Measurements from ENCODE around the gene GRAPL. TPM values are rescaled to one million over a fixed set of nuclear protein-coding genes. Genes with fewer than 3 reads are reported as not detected.
"Not testable (repeated sequence)": the region's sequence is repeated elsewhere in the genome, so short reads cannot be mapped to it uniquely, and the experiment has no call there.

The GRAPL gene
- 0.04 TPM for polyA plus RNA-seq (2013, experiment 1 of 2)
- polyA plus RNA-seq (2013, experiment 2 of 2), result 0.07 TPM

DNA sequence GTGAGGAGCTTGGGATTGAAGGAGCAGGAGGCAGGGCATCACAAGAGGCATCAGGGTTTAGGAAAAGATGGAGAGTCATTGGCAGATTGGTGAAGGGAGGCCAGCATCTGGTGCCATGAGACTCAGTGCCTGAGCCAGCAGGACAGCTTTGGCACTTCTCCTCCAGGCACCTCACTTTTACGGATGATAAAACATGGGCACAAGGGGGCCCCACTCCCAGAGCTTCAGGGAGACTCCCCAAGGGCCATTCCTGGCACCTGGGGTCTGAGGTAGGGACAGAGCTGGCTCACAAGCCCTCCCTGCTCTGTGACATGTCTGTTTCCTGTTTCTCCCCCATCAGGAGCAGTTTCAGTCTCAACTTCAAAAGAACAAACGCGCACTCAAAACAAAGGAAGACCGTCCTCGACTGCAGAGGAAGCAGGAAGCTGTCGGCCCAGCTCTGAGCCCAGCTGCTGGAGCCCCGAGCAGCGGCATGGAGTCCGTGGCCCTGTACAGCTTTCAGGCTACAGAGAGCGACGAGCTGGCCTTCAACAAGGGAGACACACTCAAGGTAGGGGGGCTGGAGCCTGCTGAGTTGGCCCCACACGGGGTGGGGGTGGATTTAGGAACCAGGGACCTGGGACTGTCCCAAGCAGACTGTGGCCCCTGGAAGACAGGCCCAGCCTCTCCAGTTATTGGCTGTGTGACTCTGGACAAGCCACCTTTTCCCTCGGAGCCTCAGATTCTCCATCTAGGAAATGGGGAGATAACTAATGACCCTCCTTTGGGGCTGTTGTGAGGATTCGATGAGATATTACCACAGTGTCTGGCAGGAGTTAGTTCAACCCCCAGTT lies at the start of gene GRAPL:
TSS of gene GRAPL (plus strand) at position 442 of the 833 bp plus-strand sequence. CDS start at position 473, 31 bp downstream.
- H2BK5ac ChIP-seq (ENCODE audit: low read depth, low read length, poor library complexity, severe bottlenecking); H2AFZ ChIP-seq (ENCODE audit: low read depth, low read length); H3K18ac ChIP-seq (ENCODE audit: low read depth in 1 of 2, low read length in 2 of 2); H2BK15ac ChIP-seq (ENCODE audit: low read depth, poor library complexity, severe bottlenecking); H3K36me3 ChIP-seq (ENCODE audit: control insufficient read depth in 1 of 2, insufficient read depth in 2 of 2, low read depth in 1 of 2, low read length in 2 of 2); H3K27ac ChIP-seq (ENCODE audit: low read length, poor library complexity, severe bottlenecking); H4K8ac ChIP-seq (ENCODE audit: low read length); H3K23ac ChIP-seq (ENCODE audit: low read length in 2 of 2); H3K79me1 ChIP-seq (replicated peaks; ENCODE audit: low read length, poor library complexity, severe bottlenecking); H3K4me1 ChIP-seq (ENCODE audit: control insufficient read depth, insufficient read depth, low read depth, low read length); DNase-seq; H3K27me3 ChIP-seq (ENCODE audit: control insufficient read depth in 1 of 2, insufficient read depth in 1 of 2, low read length in 2 of 2); H3K9ac ChIP-seq (ENCODE audit: low read length); H3K14ac ChIP-seq (ENCODE audit: low read length in 2 of 2); H2BK120ac ChIP-seq (ENCODE audit: low read depth, low read length); H3K4me2 ChIP-seq (ENCODE audit: low read length, poor library complexity, severe bottlenecking); H3K4me3 ChIP-seq (ENCODE audit: insufficient read depth in 1 of 2, low read depth in 1 of 2, low read length in 2 of 2); H3K9me3 ChIP-seq (ENCODE audit: control insufficient read depth, low read length); H3K4ac ChIP-seq (ENCODE audit: low read depth in 1 of 2, low read length in 2 of 2); H2AK5ac ChIP-seq (ENCODE audit: low read length, severe bottlenecking); H4K91ac ChIP-seq (ENCODE audit: low read length); H2BK12ac ChIP-seq (ENCODE audit: low read length in 2 of 2): not testable (repeated sequence)
- WGBS, result no CpG with 5 or more reads among the region's 14 CpGs

DNA sequence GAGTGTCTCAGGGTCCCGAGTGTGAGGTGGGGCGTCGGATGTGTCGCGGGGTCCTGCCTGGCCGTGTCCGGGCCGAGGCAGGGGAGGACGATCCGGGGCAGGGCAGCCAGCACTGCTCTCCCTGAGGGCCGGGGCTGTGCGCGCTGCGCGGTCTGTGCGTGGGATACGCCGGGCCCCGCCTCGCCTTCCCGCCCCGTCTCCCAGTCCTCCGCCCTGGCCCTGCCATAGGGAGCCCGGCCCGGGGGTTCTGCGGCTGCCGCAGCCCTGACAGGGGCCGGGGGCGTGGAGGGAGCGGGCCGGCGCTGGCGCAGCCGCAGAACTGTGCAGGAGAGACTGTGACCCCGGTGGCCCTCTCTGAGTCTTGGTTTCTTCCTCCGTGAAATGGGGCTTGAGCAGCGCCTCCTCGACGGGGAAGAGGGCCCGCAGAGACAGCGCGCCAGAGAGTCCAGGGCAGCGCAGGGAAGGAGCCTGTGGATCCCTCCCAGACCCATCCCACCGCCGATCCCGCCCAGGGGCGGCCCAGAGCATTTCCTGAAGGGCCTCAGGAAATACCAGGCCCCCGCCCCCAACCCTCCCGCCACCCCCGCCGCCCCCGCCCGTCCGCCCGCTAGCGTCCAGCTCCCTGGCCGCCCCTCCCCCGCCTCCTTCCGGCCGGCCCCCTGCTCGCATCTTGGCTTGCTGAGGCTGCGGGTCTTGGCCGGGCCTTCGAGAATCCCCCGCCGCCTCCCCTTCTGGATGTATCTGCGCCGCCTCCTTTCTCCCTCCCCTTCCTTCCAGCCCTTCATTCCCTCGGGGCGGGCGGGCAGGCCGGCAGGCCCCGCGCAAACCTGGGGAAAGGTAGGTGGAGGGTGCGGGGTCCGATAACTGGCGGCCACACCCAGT lies 38.3 kb upstream of the GRAPL start:
- no CpG with 5 or more reads among the region's 77 CpGs for WGBS
- not testable (repeated sequence) for H3K4ac ChIP-seq (ENCODE audit: low read depth in 1 of 2, low read length in 2 of 2); H3K27me3 ChIP-seq (ENCODE audit: control insufficient read depth in 1 of 2, insufficient read depth in 1 of 2, low read length in 2 of 2); H2AK5ac ChIP-seq (ENCODE audit: low read length, severe bottlenecking); H4K91ac ChIP-seq (ENCODE audit: low read length); H3K27ac ChIP-seq (ENCODE audit: low read length, poor library complexity, severe bottlenecking); H3K9me3 ChIP-seq (ENCODE audit: control insufficient read depth, low read length); H2BK120ac ChIP-seq (ENCODE audit: low read depth, low read length); H3K4me2 ChIP-seq (ENCODE audit: low read length, poor library complexity, severe bottlenecking); DNase-seq; H2BK5ac ChIP-seq (ENCODE audit: low read depth, low read length, poor library complexity, severe bottlenecking); H3K9ac ChIP-seq (ENCODE audit: low read length); H3K4me1 ChIP-seq (ENCODE audit: control insufficient read depth, insufficient read depth, low read depth, low read length); H3K4me3 ChIP-seq (ENCODE audit: insufficient read depth in 1 of 2, low read depth in 1 of 2, low read length in 2 of 2); H3K79me1 ChIP-seq (replicated peaks; ENCODE audit: low read length, poor library complexity, severe bottlenecking); H3K18ac ChIP-seq (ENCODE audit: low read depth in 1 of 2, low read length in 2 of 2); H2AFZ ChIP-seq (ENCODE audit: low read depth, low read length); H3K14ac ChIP-seq (ENCODE audit: low read length in 2 of 2); H2BK12ac ChIP-seq (ENCODE audit: low read length in 2 of 2); H3K23ac ChIP-seq (ENCODE audit: low read length in 2 of 2); H2BK15ac ChIP-seq (ENCODE audit: low read depth, poor library complexity, severe bottlenecking); H3K36me3 ChIP-seq (ENCODE audit: control insufficient read depth in 1 of 2, insufficient read depth in 2 of 2, low read depth in 1 of 2, low read length in 2 of 2); H4K8ac ChIP-seq (ENCODE audit: low read length)

DNA sequence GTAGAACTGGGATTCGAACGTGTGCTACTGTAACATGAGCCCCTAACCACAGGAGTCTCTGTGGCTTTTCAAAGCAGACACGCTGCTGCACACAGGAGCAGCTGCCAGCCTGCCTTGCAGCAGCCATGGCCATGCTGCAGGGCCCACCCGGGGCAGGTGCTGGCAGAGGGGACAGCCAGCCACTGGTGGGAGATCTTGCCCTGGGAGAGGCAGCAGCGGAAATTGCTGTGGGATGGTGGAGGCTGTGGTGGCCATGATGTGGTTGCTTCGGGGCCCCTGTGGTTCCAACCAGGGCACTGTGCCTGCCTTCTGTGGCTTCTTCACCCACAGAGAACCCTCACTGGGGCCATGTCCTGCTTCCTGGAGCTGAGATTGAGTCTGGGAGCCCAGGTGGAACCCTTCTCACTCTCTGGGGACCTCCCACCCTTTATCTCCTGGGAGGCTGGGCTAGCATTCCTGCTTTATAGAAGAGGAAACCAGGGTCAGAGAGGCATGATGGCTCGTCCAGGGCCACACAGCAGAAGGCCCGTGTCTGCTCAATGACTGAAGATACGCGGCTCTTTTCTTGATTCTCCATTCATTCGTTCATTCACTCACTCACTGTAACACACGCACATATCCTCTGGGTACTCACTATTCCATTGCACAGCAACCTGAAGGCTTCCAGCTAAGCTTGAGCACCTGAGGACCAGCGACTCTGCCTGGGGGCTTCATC lies 37.2 kb upstream of the GRAPL start:
- H3K4me3 ChIP-seq (ENCODE audit: insufficient read depth in 1 of 2, low read depth in 1 of 2, low read length in 2 of 2); H3K9me3 ChIP-seq (ENCODE audit: control insufficient read depth, low read length); H3K9ac ChIP-seq (ENCODE audit: low read length); H2BK5ac ChIP-seq (ENCODE audit: low read depth, low read length, poor library complexity, severe bottlenecking); H3K14ac ChIP-seq (ENCODE audit: low read length in 2 of 2); H2BK120ac ChIP-seq (ENCODE audit: low read depth, low read length); H4K8ac ChIP-seq (ENCODE audit: low read length); DNase-seq; H3K23ac ChIP-seq (ENCODE audit: low read length in 2 of 2); H3K36me3 ChIP-seq (ENCODE audit: control insufficient read depth in 1 of 2, insufficient read depth in 2 of 2, low read depth in 1 of 2, low read length in 2 of 2); H3K27ac ChIP-seq (ENCODE audit: low read length, poor library complexity, severe bottlenecking); H2BK12ac ChIP-seq (ENCODE audit: low read length in 2 of 2); H3K4ac ChIP-seq (ENCODE audit: low read depth in 1 of 2, low read length in 2 of 2); H3K4me1 ChIP-seq (ENCODE audit: control insufficient read depth, insufficient read depth, low read depth, low read length); H2AFZ ChIP-seq (ENCODE audit: low read depth, low read length); H3K27me3 ChIP-seq (ENCODE audit: control insufficient read depth in 1 of 2, insufficient read depth in 1 of 2, low read length in 2 of 2); H3K18ac ChIP-seq (ENCODE audit: low read depth in 1 of 2, low read length in 2 of 2); H3K79me1 ChIP-seq (replicated peaks; ENCODE audit: low read length, poor library complexity, severe bottlenecking); H3K4me2 ChIP-seq (ENCODE audit: low read length, poor library complexity, severe bottlenecking); H2BK15ac ChIP-seq (ENCODE audit: low read depth, poor library complexity, severe bottlenecking); H2AK5ac ChIP-seq (ENCODE audit: low read length, severe bottlenecking); H4K91ac ChIP-seq (ENCODE audit: low read length): not testable (repeated sequence)
- no CpG with 5 or more reads among the region's 13 CpGs for WGBS

Measured in mesenchymal stem cell (in vitro differentiated cells and primary cell).